ENCODE data around the gene CSTF1.

- TF ChIP-seq CTCF (IDR thresholded peaks at IDR 0.05) = no peak
- no peak for TF ChIP-seq POLR2AphosphoS5 (IDR thresholded peaks at IDR 0.05)
These were observed 58.8 kb downstream of the CSTF1 start for GRCh38 chr20:56451056-56451765.

All from prostate gland (tissue), 2 donors.